Measurements from ENCODE around the gene GJB2.

GJB2 gene

DNA sequence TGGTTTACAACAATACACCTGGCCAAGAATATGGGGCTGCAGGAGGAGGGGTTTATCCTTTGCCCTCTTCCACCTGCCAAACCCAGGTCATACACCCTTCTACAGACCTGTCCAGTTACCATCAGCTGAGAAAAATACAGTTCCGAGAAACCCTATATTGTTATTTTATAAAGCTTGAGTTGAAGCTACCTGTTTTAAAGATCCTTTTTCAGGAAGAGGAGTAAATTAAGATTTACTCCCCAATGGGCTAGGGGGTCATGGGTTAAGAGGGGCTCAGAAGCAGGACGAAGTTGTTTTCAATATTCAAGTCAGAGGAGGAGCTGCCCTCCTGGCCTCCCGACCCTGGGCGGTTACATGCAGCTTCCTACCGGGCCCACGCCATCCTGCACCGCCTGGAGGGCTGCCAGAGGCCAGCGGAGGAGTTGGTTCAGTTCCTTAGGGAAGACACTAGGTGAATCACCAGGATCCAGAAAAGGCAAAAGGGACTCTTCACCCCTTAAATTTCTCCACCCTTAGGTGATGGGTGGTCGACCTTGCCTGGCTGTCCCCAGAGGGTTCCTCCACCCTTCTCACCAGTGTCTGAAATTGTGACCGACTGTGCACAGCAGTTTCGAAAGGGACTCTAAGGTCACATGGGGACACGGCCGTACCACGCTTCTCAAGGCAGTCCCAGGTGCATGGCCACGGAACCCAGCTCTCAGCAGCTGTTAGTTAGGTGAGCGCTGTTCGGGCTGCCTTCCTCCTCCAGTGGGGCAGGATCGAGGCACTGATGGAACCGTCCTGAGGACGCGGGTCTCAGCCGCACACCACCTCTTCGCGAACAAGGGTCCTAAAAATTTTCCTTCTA is 1.2 kb downstream of the GJB2 start:
- DNase-seq = no peak

- peak; percentile 92 for DNase-seq
Observed at GRCh38 chr13:20190481-20191310, 2.0 kb downstream of the GJB2 start.

DNA sequence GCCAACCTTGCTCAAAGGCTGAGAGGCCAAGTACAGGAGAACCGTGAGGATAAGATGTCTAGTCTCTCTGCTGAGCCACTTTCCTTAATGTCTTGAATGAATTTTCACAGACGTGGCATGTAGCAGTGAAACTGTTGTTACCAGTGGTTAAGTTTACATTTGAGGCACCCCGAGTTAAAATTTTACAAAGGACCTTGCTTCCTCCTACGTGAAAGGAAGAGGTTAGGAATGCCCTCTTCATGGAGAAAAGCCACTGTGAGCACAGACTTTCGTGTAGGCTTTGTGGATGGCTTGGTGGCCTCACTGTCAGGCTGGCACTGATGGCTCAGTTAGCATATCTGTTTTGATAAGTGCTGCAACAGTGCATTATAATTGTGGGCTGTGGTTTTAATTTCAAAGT is 2.7 kb downstream of the GJB2 start:
- no peak for DNase-seq

DNA sequence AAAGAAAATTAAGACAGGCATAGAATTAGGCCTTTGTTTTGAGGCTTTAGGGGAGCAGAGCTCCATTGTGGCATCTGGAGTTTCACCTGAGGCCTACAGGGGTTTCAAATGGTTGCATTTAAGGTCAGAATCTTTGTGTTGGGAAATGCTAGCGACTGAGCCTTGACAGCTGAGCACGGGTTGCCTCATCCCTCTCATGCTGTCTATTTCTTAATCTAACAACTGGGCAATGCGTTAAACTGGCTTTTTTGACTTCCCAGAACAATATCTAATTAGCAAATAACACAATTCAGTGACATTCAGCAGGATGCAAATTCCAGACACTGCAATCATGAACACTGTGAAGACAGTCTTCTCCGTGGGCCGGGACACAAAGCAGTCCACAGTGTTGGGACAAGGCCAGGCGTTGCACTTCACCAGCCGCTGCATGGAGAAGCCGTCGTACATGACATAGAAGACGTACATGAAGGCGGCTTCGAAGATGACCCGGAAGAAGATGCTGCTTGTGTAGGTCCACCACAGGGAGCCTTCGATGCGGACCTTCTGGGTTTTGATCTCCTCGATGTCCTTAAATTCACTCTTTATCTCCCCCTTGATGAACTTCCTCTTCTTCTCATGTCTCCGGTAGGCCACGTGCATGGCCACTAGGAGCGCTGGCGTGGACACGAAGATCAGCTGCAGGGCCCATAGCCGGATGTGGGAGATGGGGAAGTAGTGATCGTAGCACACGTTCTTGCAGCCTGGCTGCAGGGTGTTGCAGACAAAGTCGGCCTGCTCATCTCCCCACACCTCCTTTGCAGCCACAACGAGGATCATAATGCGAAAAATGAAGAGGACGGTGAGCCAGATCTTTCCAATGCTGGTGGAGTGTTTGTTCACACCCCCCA is 3.8 kb downstream of the GJB2 start:
- no peak for DNase-seq

- DNase-seq = no peak
Observed at GRCh38 chr13:20186771-20187170, 6.0 kb downstream of the GJB2 start.

GRCh38 chr13:20185366-20186056 is 7.2 kb downstream of the GJB2 start:
- DNase-seq = no peak

DNA sequence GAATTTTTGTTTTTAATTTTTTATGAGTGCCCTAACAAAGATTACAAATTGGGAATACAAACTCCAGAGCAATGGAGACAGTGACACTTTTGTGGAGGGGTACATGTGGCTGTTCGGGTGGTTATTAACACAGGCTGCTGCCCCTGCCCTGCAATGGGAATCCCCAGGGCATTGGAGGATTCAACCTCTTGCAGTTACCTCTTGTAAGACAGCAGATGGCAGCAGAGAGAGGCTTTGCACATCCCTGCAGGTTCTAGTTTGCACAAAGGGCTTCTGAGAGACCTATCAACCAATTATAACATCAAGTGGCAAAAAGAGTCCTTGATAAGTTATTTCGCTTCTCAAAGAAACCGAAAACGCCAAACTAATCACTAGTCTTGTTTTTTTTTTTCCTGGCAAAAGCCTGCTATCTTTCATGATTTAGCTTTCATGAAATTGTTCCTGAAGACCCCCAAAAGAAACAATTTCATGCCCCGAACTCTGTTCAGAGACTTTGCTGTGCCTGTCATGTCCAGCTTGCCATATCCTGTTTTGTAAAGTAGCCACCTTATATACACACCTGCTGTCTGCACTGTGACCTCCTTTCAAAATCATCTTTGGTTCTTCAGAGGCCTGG is 10.4 kb downstream of the GJB2 start:
- peak; percentile 76 for DNase-seq

DNA sequence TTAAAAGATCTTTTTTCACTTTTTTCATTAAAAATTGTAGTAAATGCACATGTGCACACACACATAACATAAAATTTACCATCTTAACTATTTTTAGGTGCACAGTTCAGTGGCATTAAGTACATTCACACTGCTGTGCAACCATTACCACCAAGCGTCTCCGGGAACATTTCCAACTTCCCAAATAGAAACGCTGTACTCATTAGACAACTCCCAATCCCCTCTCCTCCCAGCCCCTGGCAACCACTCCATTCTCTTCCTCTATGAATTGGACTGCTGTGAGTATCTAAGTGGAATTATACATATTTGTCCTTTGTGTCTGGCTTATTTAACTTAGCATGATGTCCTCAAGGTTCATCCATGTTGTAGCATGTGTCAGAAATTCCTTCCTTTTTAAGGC is 11.6 kb downstream of the GJB2 start:
- no peak for DNase-seq

DNA sequence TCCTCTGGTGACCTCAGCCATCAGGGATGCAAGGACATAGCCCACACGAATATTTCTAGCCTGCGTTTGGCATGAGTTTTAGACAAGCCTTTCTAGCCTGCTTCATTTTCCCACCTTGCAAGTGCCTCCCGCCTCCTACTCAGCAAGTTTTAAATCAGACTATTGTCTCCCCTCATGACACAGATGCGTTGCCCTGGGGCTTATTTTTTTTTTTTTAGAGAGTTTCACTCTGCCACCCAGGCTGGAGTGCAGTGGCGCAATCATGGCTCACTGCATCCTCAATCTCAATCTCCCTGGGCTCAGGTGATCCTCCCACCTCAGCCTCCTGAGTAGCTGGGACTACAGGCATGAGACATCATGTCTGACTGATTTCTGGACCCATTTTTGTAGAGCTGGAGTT is 14.6 kb downstream of the GJB2 start:
- no peak for DNase-seq

DNA sequence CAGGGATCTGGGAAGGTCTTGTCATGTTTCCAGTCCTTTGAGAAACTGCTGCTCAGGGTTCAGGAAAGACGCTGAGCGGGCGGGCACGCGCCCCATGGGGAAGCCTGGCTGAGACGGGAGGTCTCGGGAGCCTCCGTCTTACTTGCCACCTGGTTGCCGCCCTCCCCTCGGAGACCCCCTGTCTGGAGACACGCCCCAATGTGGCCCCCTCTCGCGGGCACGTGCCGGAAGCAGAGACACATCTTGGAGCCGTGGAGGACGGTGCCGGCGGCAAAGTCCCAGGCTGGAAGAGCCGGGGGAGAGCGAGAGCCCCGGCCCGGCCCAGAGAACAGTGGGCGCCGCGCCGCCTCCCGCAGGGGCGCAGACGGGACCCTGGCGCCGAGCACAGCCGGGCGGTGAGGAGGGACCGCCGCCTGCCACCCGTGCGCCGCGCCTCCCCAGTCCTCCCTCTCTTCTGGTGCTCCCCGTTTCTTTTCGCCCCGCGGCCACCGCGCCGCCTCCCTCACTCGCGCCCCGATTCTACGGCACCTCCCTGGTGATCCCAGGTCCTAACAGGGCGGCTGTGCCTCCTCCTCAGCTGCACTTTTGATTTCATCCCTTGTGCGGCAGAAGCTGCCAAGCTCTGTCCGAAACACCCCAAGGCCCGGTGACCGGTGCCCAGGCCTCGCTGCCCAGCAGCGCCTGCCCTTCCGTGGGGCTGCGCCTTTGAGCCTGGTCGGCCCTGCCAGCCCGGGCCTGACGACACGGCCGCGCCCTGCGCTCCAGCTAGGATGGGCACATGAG is 15.5 kb downstream of the GJB2 start:
- DNase-seq = no peak

DNA sequence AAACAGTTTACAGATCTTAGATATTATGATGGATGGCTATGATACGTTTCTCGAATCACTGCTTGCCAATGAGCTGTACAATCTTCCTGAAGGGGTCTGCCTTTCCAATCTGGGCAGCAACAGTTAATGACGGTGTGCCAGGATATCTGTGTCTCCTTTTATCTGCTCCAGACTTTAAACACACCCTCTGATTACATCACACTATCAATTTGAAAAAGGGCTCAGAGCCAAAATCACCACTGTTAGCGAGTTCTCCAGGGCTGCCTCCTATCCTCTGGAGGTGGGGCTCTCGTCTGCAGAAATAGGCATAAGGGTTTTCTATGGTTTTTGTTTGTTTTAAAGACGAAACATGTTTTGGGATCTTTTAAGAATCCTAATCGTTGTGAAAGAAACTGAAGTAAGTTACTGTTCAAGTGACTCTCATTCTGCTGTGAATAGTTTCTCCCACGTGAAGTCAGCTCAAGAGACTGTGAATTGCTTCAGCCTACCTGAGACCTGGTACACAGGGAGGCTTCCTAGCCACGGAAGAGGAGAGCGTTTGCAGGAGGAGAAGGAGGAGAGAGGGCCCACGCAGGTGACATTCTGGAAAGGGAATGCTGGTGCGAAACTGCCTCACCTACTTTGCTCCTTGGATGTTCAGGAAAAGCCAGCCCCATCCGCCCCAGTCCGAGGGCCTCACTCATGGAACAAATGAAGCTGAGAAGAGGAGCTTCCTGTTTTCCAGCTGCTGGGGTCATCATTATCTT is 16.7 kb downstream of the GJB2 start:
- DNase-seq = no peak

DNA sequence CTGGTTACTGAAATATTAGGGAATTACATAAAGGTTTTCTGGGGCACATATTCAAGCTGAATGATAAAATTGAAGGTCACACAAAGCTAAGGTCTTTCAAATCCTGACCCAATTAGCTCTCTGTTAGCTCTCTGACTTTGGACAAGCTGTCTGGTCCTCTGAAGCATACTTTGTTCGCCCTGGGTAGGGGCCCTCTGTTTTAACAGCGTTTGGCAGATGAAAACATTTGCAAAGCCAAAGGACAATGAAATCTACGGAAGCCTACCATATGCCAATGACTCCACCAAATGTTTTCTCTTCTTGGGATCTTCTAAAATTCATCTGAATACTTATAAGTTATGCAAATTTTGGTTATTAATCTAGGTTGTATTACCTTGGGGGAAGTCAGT is 17.3 kb downstream of the GJB2 start:
- no peak for DNase-seq

GRCh38 chr13:20174656-20175405 is 17.9 kb downstream of the GJB2 start:
- peak; percentile 96 for DNase-seq

DNA sequence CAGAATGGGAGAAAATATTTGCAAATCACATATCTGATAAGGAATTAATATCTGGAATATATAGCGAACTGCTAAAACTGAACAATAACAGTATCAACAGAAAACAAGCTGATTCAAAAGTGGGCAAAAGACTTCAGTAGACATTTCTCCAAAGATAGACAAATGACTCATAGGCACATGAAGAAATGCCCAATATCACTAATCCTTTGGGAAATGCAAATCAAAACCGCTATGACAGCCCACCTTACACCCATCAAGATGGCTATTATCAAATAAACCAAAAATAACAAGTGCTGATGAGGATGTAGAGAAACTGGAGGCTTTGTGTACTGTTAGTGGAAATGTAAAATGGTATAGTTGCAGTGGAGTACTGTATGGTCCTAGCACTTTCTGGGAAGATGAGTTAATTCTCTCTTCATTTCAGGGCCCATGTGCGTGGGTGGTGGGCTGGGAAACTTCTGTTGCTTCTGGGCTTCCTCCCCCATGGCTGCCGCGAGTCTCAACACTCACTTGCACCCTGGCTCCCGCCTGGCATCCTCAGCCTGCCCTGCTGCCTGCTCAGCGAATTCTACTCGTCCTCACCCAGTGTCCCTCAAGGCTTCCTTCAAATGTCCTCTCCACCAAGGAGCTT is 19.5 kb downstream of the GJB2 start:
- DNase-seq = no peak

- no peak for DNase-seq
Observed at GRCh38 chr13:20171364-20171763, 21.4 kb downstream of the GJB2 start.

- no peak for DNase-seq
Observed at GRCh38 chr13:20170921-20171320, 21.8 kb downstream of the GJB2 start.

- DNase-seq = no peak
Observed at GRCh38 chr13:20168396-20168795, 24.3 kb downstream of the GJB2 start.

GRCh38 chr13:20165417-20166257 is 27.1 kb downstream of the GJB2 start:
- no peak for DNase-seq

Data from HCEC 1CT (cell line).